Amygdala (tissue), 56 donors: ENCODE results near the gene HEG1.
"Not testable (repeated sequence)": the region's sequence is repeated elsewhere in the genome, so short reads cannot be mapped to it uniquely, and the experiment has no call there.

Experiments used
- DNase-seq, 56 donors: peaks; one replicate each; lab custom pipeline; 2025; lab: John Stamatoyannopoulos, UW

HEG1 gene

DNA sequence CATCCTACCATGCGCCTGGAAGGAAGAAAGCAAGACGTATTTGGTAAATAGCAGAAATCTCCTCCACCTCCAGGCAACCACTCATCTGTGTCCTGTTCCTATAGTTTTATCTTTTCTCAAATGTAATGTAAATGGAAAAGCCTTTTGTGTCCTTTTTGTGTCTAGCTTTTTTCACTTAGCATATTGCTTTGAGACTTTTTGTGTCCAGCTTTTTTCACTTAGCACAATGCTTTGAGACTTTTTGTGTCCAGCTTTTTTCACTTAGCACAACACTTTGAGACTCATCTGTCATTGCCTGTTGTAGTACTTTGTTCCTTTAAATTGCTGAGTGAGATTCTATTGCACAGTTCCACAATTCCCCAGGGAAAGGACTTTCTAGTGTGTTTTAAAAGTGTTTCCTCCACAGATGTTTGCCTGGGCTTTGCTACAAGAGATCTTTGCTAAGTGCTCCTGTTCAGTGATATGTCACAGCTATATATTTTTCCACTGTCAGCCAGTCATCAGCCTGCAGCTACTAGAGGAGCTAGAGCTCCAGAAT is 93.3 kb downstream of the HEG1 start:
- no peak for DNase-seq

DNA sequence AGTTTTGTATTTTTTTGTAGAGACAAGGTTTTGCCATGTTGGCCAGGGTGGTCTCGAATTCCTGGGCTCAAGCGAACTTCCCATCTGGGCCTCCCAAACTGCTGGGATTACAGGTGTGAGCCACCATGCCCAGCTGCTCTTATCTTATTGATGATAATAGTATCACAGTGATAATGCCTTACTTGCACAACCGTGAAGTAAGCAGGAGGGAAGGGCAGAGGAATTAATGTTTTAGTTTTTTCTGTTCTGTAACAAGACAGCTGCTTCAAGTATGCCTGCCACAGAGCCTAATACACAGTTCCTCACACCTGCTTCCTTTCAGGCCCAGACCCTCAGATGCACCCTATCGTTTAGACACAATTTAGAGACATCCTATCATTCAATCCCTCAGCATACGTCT is 95.1 kb downstream of the HEG1 start:
- no peak for DNase-seq

DNA sequence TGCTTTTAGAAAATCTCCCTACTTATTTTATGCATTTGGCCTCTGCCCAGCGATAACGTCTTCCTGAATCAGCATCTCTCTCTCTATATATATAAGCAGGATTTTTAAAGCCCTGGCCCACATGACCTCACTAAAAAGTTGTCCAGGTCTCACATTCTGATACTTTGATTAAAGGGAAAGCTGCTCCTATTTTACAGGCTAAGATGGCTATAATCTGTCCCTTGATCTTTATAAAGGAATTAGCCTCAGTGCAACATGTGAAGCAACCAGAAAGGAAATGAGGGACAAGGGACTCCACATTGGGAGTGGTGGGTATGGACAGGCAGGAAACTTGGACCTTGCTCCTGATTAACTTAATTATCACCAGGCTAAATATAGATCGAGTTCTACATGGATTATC is 95.7 kb downstream of the HEG1 start:
- no peak for DNase-seq

- DNase-seq = not testable (repeated sequence)
These were observed 97.8 kb downstream of the HEG1 start for GRCh38 chr3:124957951-124958350.

- DNase-seq = no peak
These were observed 103.4 kb downstream of the HEG1 start for GRCh38 chr3:124952282-124952855.

GRCh38 chr3:124951511-124952281 is 104.1 kb downstream of the HEG1 start:
- DNase-seq = no peak

DNA sequence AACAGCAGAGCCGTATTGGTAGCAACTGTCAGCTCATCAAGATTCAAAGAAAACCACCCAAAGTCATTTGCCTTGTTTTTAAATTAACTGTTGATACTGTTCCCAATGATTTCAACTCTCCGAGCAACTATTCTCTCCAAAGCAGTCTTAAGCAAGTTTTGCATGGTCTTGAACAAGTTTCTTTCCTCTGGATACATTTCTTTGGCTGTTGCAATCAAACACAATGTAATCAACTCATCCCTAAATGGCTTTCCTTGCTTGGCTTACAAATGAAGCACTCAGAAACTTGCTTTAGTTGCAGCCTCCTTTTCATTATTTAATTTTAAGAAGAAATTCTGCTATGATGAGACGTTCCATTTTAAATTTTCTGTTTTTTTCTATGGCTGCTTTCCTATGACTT is 105.8 kb downstream of the HEG1 start:
- no peak for DNase-seq

- DNase-seq = no peak
These were observed 113.2 kb downstream of the HEG1 start for GRCh38 chr3:124942613-124943012.

- no peak for DNase-seq
These were observed 114.0 kb downstream of the HEG1 start for GRCh38 chr3:124941771-124942170.

- DNase-seq = no peak
These were observed 116.1 kb downstream of the HEG1 start for GRCh38 chr3:124939661-124940060.

DNA sequence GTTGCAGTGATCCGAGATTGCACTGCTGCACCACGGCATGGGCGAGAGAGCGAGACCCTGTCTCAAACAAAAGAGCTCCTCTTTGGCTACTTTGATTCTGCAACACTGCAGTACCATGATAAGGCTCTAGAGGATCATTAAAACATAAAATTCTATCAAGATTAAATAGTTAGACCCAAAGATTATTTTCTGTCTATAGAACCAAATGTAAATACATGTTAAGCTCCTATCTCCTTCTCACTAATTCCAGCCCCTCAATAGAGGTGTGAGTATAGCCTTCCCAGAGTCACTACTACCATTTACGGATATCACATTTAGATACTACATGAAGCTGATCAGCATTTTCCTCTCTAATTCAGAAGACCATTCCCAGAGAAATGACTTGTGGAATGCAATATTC is 116.9 kb downstream of the HEG1 start:
- no peak for DNase-seq

- no peak for DNase-seq
These were observed 118.7 kb downstream of the HEG1 start for GRCh38 chr3:124937049-124937448.

DNA sequence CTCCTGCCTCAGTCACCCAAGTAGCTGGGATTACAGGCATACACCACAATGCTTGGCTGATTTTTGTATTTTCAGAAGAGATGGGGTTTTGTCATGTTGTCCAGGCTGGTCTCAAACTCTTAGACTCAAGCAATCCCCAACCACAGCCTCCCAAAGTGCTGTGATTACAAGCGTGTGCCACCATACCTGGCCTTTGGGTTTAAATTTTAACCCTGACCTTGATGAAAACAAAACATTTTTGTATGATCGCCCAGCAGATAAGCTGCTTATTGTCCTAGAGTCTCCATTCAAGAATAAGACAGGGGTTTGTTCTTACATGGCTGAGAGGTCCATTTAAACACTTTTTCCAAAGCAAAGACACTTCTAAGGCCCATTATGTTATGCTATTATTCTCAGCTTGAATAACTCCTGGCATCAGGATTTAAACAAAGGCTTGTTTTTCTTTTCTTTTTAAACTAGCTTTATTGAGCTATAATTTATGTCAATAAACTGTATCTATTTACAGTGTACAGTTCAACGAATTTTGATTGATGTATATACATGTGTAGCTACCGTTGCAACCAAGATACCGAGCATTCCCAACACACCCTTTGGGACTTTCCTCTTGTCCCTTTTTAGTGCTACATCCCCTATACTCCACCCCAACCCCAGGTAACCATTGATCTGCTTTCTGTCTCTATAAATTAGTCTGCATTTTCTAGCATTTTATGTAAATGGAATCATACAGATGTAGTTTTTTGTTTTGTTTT is 119.8 kb downstream of the HEG1 start:
- DNase-seq = no peak

GRCh38 chr3:124935264-124935663 is 120.5 kb downstream of the HEG1 start:
- no peak for DNase-seq

DNA sequence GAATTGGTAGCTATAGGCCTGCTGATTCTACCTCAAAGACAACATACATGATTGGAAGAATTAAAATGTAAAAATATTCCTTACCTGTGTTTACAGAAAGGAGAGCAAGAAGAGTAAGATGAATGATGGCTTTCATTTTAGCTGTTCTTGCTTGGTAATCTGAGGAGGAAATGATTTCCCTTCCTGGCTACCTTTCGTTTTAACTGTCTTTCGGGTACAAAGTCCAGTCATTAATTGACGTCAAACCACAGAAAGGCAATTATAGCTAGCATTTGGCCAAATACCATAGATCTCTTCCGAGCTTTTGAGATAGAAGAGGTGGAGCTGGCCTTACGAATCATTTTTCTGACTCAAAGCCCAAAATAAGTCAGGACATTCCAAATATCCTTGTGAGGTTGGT is 121.2 kb downstream of the HEG1 start, which contains the start of gene MUC13:
MUC13 (minus strand) TSS at position 175 of the 400 bp plus-strand sequence; CDS start at position 136, 39 bp downstream.
- no peak for DNase-seq

DNA sequence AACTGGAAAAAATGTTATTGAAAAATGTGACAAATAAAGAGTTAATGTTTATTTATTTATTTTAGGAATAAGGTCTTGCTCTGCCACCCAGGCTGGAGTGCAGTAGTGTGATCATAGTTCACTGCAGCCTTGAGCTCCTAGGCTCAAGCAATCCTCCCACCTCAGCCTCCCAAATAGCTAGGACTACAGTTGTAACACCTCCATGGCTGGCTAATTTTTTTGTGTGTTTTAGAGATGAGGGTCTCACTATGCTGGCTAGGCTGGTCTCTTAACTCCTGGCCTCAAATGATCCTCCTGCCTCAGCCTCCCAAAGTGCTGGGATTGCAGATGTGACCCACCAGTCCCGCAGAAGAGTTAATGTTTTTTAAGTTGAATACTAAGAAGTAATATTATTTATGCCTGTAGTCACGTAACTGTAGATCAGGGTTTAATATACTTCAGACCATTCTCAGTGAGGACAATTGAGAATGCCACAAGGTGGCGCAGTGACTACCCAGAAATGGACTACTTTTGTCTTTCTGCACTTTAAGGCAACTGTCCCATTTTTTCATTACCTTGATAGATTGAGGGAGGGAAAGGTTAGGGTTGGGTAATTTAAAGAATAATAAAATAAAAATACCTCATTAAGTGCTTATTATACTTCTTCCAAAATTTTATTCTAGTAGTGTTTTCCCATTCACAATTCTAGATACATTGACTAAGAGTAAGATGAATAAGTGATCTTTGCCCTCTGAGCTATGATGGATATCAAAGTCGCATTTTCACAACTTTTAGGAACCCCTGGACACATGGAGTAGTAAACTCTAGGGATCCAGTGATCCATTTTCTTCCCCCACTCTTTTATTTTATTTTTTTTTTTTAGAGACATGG is 127.2 kb downstream of the HEG1 start:
- peak in 14 of 56 donors; percentile 1 to 70 (median 6) for DNase-seq

- DNase-seq = no peak
These were observed 128.2 kb downstream of the HEG1 start for GRCh38 chr3:124927574-124928045.

GRCh38 chr3:124926426-124927101 is 129.2 kb downstream of the HEG1 start:
- no peak for DNase-seq

DNA sequence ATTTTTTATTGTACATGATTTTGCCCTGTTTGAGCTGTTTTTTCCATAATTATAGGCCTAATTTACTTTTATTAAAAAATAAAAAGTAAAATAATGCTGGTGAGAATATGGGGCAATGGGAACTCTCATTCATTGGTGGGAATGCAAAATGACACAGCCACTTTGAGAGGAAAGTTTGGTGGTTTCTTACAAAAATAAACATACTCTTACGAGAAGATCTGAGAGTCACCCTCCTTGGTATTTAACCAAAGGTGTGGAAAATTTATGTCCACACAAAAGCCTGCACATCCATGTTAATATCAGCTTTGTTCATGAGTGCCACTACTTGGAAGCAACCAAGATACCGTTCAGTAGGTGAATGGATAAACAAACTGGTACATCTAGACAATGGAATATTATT is 131.1 kb downstream of the HEG1 start:
- no peak for DNase-seq

DNA sequence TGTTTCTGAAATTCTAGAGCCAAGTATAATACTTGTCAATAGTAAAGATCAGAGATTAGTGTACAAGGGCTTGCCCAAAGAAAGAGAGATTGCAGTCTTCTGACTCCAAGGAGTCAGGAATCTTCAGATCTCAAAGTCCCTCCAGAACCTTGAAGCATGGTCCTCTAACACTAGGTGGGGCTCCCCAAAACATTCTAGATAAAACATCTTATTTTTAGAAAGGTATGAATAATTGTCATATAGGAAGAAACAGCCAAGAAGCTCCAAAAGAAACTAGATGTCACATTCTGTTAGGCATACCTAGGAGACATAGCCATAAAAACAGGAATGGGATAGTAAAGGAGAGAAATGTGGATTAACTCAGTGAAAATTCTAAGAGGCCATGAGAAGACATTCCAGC is 132.0 kb downstream of the HEG1 start:
- no peak for DNase-seq
